GM23338 (cell line): Measurements from ENCODE around the gene TRIM14. TPM values are rescaled to one million over a fixed set of nuclear protein-coding genes. Genes with fewer than 3 reads are reported as not detected.

Experiments used
- ATAC-seq: fragments of 200-7000 bp; cut with Tn5 transposase; 3 replicates; pipeline ENCODE4 v1.9.1; 2020
- DNase-seq: peaks from one replicate; pipeline ENCODE4 v3.0.0-alpha.2; 2015; ENCODE audit warnings: low spot score
- H2AFZ ChIP-seq: fragments of 200-600 bp; sonication (generic); 2 replicates; pipeline ENCODE4 v1.8.0; 2016; ENCODE audit warnings: antibody characterized with exemption, mild to moderate bottlenecking, moderate library complexity
- H3F3A ChIP-seq: fragments of 200-600 bp; sonication (generic); replicated peaks from 2 replicates; pipeline ENCODE4 v1.8.0; 2017; ENCODE audit warnings: antibody characterized with exemption, mixed run types, low read depth
- H3K27ac ChIP-seq: fragments of 200-600 bp; sonication (generic); 2 replicates; pipeline ENCODE4 v1.6.1; 2016; ENCODE audit warnings: low read depth
- H3K27me3 ChIP-seq: fragments of 200-600 bp; sonication (generic); 2 replicates; pipeline ENCODE4 v1.8.0; 2016; ENCODE audit warnings: mild to moderate bottlenecking, mixed run types, moderate library complexity; ENCODE audit not compliant: insufficient read depth
- H3K36me3 ChIP-seq: fragments of 200-600 bp; sonication (generic); 2 replicates; pipeline ENCODE4 v1.8.0; 2016; ENCODE audit warnings: mild to moderate bottlenecking; ENCODE audit not compliant: insufficient read depth
- H3K4me1 ChIP-seq: fragments of 200-600 bp; sonication (generic); 2 replicates; pipeline ENCODE4 v1.8.0; 2016; ENCODE audit warnings: mild to moderate bottlenecking, moderate library complexity; ENCODE audit not compliant: insufficient read depth
- H3K4me2 ChIP-seq: fragments of 200-600 bp; sonication (generic); 2 replicates; pipeline ENCODE4 v1.7.1; 2017; ENCODE audit warnings: mixed run types
- H3K4me3 ChIP-seq: fragments of 200-600 bp; sonication (generic); 2 replicates; pipeline ENCODE4 v1.6.1; 2016; ENCODE audit warnings: mixed run types
- H3K79me2 ChIP-seq: fragments of 200-600 bp; sonication (generic); replicated peaks from 2 replicates; pipeline ENCODE4 v1.8.0; 2017; ENCODE audit warnings: mild to moderate bottlenecking; ENCODE audit not compliant: insufficient read depth
- H3K9me2 ChIP-seq: fragments of 200-600 bp; sonication (generic); 2 replicates; pipeline ENCODE4 v1.8.0; 2017; ENCODE audit not compliant: insufficient read depth
- H4K20me1 ChIP-seq: fragments of 200-600 bp; sonication (generic); replicated peaks from 2 replicates; pipeline ENCODE4 v1.8.0; 2017; ENCODE audit warnings: mild to moderate bottlenecking; ENCODE audit not compliant: insufficient read depth
- H3K27ac Mint-ChIP-seq: 2 replicates; pipeline ENCODE4 v1.8.0; 2020; ENCODE audit warnings: inconsistent platforms, mild to moderate bottlenecking, moderate library complexity, mixed read lengths
- H3K27me3 Mint-ChIP-seq: 3 replicates; pipeline ENCODE4 v1.8.0; 2022; ENCODE audit warnings: low read depth, mild to moderate bottlenecking, moderate library complexity, mixed read lengths, inconsistent platforms; ENCODE audit not compliant: insufficient read depth, poor library complexity
- H3K36me3 Mint-ChIP-seq: 3 replicates; pipeline ENCODE4 v1.8.0; 2021; ENCODE audit warnings: low read depth, mild to moderate bottlenecking, inconsistent platforms, moderate library complexity, mixed read lengths
- H3K4me1 Mint-ChIP-seq: 3 replicates; pipeline ENCODE4 v1.8.0; 2020; ENCODE audit warnings: mild to moderate bottlenecking, inconsistent platforms, mixed read lengths
- H3K4me3 Mint-ChIP-seq: 3 replicates; pipeline ENCODE4 v1.8.0; 2021; ENCODE audit warnings: moderate library complexity, mild to moderate bottlenecking, inconsistent platforms, mixed read lengths
- H3K9me3 Mint-ChIP-seq: 3 replicates; pipeline ENCODE4 v1.8.0; 2020; ENCODE audit warnings: moderate library complexity, mild to moderate bottlenecking, inconsistent platforms, mixed read lengths
- CREB1 ChIP-seq: fragments of 250-450 bp; sonication (Bioruptor Pico); IDR thresholded peaks from 2 replicates; pipeline ENCODE4 v1.5.0; 2020; ENCODE audit warnings: low read depth, mild to moderate bottlenecking, moderate library complexity
- ETS1 ChIP-seq: IDR thresholded peaks from 2 replicates; pipeline ENCODE4 v1.6.1; 2016; ENCODE audit warnings: antibody characterized with exemption
- EZH2 ChIP-seq: fragments of 200-600 bp; sonication (generic); IDR thresholded peaks from one replicate; pipeline ENCODE4 v1.8.0; 2017; ENCODE audit warnings: antibody characterized with exemption, mild to moderate bottlenecking, low read depth; ENCODE audit not compliant: unreplicated experiment
- EZH2phosphoT487 ChIP-seq: fragments of 200-600 bp; sonication (generic); IDR thresholded peaks from one replicate; pipeline ENCODE4 v1.8.1; 2018; ENCODE audit warnings: antibody characterized with exemption; ENCODE audit not compliant: unreplicated experiment
- JUNB ChIP-seq: IDR thresholded peaks from one replicate; pipeline ENCODE4 v1.6.1; 2016; ENCODE audit warnings: antibody characterized with exemption; ENCODE audit not compliant: unreplicated experiment
- POLR2AphosphoS5 ChIP-seq: IDR thresholded peaks from 2 replicates; pipeline ENCODE4 v1.6.1; 2016; ENCODE audit warnings: antibody characterized with exemption, low read depth
- REST ChIP-seq: IDR thresholded peaks from one replicate; pipeline ENCODE4 v1.6.1; 2018; ENCODE audit warnings: antibody characterized with exemption; ENCODE audit not compliant: unreplicated experiment
- STAT1 ChIP-seq: IDR thresholded peaks from one replicate; pipeline ENCODE4 v1.6.1; 2016; ENCODE audit warnings: antibody characterized with exemption; ENCODE audit not compliant: unreplicated experiment
- ZNF114 ChIP-seq: fragments of 250-450 bp; sonication (Bioruptor Pico); IDR thresholded peaks from 2 replicates; pipeline ENCODE4 v1.5.0; 2020; ENCODE audit warnings: mild to moderate bottlenecking, moderate library complexity
- ZNF331 ChIP-seq: fragments of 250-450 bp; sonication (Bioruptor Pico); IDR thresholded peaks from 2 replicates; pipeline ENCODE4 v1.5.0; 2020; ENCODE audit warnings: low read depth, mild to moderate bottlenecking, moderate library complexity
- polyA plus RNA-seq: library from polyadenylated mRNA; unstranded; fragments of >200 nt; fragmentation: Nextera tagmentation; extraction: Ambion mirVana; gene quantifications from 2 replicates; pipeline ENCODE4 v1.2.1, GENCODE V29; 2016
- total RNA-seq: library from RNA; depleted of rRNA; stranded (reverse); fragments of >200 nt; shearing (Covaris generic); gene quantifications from 2 replicates; pipeline ENCODE4 v1.2.3, GENCODE V29; 2014
- TF ChIP-seq, protein P1 (sequence below), 2 experiments: fragments of 200-600 bp in 1 of 2; sonication (generic) in 1 of 2; conservative IDR thresholded peaks; 2 replicates each; pipeline versions ENCODE4 v1.5.1 to v1.6.1; 2016 to 2017; ENCODE audit warnings: antibody characterized with exemption in 2 of 2, low read depth in 2 of 2, mild to moderate bottlenecking in 2 of 2, moderate library complexity in 1 of 2

TRIM14 gene
- total and polyA plus RNA-seq, 2 experiments from 2014 or later = 17.2 to 25.3 TPM

GRCh38 chr9:98104445-98104881 is 14.6 kb downstream of the TRIM14 start:
- DNase-seq (no peak), ATAC-seq (no peak)
- Mint-ChIP-seq H3K27ac (no peak overlapping the region), H3K4me1 (peaks cover 18% of the 10 kb centered on the region), H3K9me3 (no peaks in the 10 kb centered on the region), H3K4me3 (no peak overlapping the region), H3K36me3 (peaks cover 6% of the 10 kb centered on the region; the same call in 1 of the 3 replicates), H3K27me3 (peaks cover 6% of the 10 kb centered on the region)
- Histone ChIP-seq H3K4me2 (no peak overlapping the region), H3K9me2 (no peaks in the 10 kb centered on the region), H4K20me1 (no peaks in the 10 kb centered on the region), H3K4me3 (no peak overlapping the region), H3K27me3 (no peaks in the 10 kb centered on the region), H2AFZ (no peak overlapping the region), H3K27ac (no peak overlapping the region), H3K4me1 (0 out of 2 replicates have a peak, but pooled peaks cover 2% of the 10 kb centered on the region), H3K36me3 (peaks cover 11% of the 10 kb centered on the region; the same call in 1 of the 2 replicates), H3F3A (no peaks in the 10 kb centered on the region), H3K79me2 (peaks cover 5% of the 10 kb centered on the region; the same call in 1 of the 2 replicates)
- TF ChIP-seq, protein P1, sequence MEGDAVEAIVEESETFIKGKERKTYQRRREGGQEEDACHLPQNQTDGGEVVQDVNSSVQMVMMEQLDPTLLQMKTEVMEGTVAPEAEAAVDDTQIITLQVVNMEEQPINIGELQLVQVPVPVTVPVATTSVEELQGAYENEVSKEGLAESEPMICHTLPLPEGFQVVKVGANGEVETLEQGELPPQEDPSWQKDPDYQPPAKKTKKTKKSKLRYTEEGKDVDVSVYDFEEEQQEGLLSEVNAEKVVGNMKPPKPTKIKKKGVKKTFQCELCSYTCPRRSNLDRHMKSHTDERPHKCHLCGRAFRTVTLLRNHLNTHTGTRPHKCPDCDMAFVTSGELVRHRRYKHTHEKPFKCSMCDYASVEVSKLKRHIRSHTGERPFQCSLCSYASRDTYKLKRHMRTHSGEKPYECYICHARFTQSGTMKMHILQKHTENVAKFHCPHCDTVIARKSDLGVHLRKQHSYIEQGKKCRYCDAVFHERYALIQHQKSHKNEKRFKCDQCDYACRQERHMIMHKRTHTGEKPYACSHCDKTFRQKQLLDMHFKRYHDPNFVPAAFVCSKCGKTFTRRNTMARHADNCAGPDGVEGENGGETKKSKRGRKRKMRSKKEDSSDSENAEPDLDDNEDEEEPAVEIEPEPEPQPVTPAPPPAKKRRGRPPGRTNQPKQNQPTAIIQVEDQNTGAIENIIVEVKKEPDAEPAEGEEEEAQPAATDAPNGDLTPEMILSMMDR (conservative IDR thresholded peaks at IDR 0.05; ENCODE audit: low read depth in 2 of 2) = no peak
- TF ChIP-seq EZH2phosphoT487 (no peak), REST (no peak), CREB1 (CRISPR knock-in tag) (no peak)

DNA sequence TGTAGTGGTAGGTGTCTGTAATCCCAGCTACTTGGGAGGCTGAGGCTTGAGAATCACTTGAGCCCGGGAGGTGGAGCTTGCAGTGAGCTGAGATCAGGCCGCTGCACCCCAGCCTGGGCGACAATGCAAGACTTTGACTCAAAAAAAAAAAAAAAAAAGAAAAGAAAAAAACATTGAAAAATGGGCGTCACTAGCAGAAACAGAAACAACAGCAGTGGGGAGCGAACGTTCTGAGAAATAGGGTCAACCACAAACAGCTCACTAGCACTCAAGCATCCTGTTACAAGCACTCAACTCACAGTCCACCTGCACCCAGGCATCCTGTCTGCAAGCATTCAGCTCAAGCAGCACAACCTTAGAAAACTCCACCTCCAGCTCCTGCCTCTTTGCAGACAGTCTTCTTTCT is 17.2 kb downstream of the TRIM14 start:
- peaks cover 5% of the 10 kb centered on the region; the same call in 1 of the 2 replicates for H3K79me2 ChIP-seq
- Mint-ChIP-seq H3K9me3 (no peaks in the 10 kb centered on the region), H3K27ac (peak overlapping the region; percentile 11), H3K36me3 (peaks cover under 1% of the 10 kb centered on the region; the same call in 1 of the 3 replicates), H3K4me3 (no peak overlapping the region), H3K27me3 (peaks cover 6% of the 10 kb centered on the region), H3K4me1 (peaks cover 13% of the 10 kb centered on the region)
- H3K27ac ChIP-seq = 0 out of 2 replicates have a peak overlapping the region, but pooled peaks have one; percentile 21
- H3K4me2 ChIP-seq = no peak overlapping the region
- H3K36me3 ChIP-seq = peaks cover 8% of the 10 kb centered on the region; the same call in 1 of the 2 replicates
- peak; percentile 62 for DNase-seq
- peak; percentile 85 for ATAC-seq
- no peaks in the 10 kb centered on the region for H3F3A ChIP-seq
- no peaks in the 10 kb centered on the region for H3K9me2 ChIP-seq
- no peaks in the 10 kb centered on the region for H3K27me3 ChIP-seq
- H4K20me1 ChIP-seq = no peaks in the 10 kb centered on the region
- no peaks in the 10 kb centered on the region for H3K4me1 ChIP-seq
- H2AFZ ChIP-seq = no peak overlapping the region
- no peak overlapping the region for H3K4me3 ChIP-seq
- no peak for TF ChIP-seq JUNB
- TF ChIP-seq STAT1 = no peak
- no peak for TF ChIP-seq POLR2AphosphoS5
- TF ChIP-seq ZNF331 = no peak
- no peak for TF ChIP-seq ZNF114 (CRISPR knock-in tag)
- no peak for TF ChIP-seq EZH2phosphoT487
- TF ChIP-seq, protein P1 (conservative IDR thresholded peaks at IDR 0.05; ENCODE audit: low read depth in 2 of 2) = no peak
- no peak for TF ChIP-seq ETS1
- no peak for TF ChIP-seq CREB1 (CRISPR knock-in tag)
- no peak for TF ChIP-seq EZH2
- TF ChIP-seq REST = no peak
